CD14-positive monocyte (primary cell): Measurements from ENCODE around the gene MAL. TPM values are rescaled to one million over a fixed set of nuclear protein-coding genes. Genes with fewer than 3 reads are reported as not detected.
A peak's percentile ranks its signal among the peaks of the same experiment; 100 is the strongest.

Source experiments
- DNase-seq, 3 donors: peaks; one replicate each; pipeline ENCODE4 v3.0.0-alpha.2; 2011 to 2022
- H2AFZ ChIP-seq: 2 replicates; pipeline ENCODE4 v1.6.0; 2012; ENCODE audit warnings: mild to moderate bottlenecking, low read depth, low read length, inconsistent platforms; ENCODE audit not compliant: insufficient read depth, poor library complexity, severe bottlenecking
- H3K27ac ChIP-seq, 2 donors: 1 replicate in 1 of 2; 2 replicates in 1 of 2; pipeline ENCODE4 v1.5.1; 2012 to 2013; ENCODE audit warnings: low read length in 2 of 2, control low read depth in 1 of 2, inconsistent platforms in 1 of 2, low read depth in 1 of 2, mild to moderate bottlenecking in 1 of 2
- H3K27me3 ChIP-seq, 2 donors: one replicate each; pipeline versions ENCODE4 v1.6.0 to v1.6.1; 2011 to 2013; ENCODE audit warnings: low read length in 2 of 2; ENCODE audit not compliant: control insufficient read depth in 2 of 2, insufficient read depth in 2 of 2
- H3K36me3 ChIP-seq, 2 donors: replicated peaks in 1 of 2; 1 replicate in 1 of 2; 2 replicates in 1 of 2; pipeline versions ENCODE4 v1.5.1 to v1.6.1; 2012 to 2013; ENCODE audit warnings: low read length in 2 of 2, control low read depth in 1 of 2, inconsistent platforms in 1 of 2, mild to moderate bottlenecking in 1 of 2; ENCODE audit not compliant: insufficient read depth in 2 of 2, control insufficient read depth in 1 of 2
- H3K4me1 ChIP-seq, 2 donors: 1 replicate in 1 of 2; 2 replicates in 1 of 2; pipeline versions ENCODE4 v1.5.1 to v1.6.1; 2012 to 2013; ENCODE audit warnings: low read length in 2 of 2, control low read depth in 1 of 2, inconsistent platforms in 1 of 2, mild to moderate bottlenecking in 1 of 2, moderate library complexity in 1 of 2; ENCODE audit not compliant: insufficient read depth in 2 of 2, control insufficient read depth in 1 of 2
- H3K4me2 ChIP-seq: replicated peaks from 2 replicates; pipeline ENCODE3; 2012; ENCODE audit warnings: low read length, moderate library complexity, mild to moderate bottlenecking; ENCODE audit not compliant: poor library complexity, severe bottlenecking; ENCODE audit errors: extremely low read depth
- H3K4me3 ChIP-seq, 3 experiments: fragments of 200-600 bp in 1 of 3; sonication (generic) in 1 of 3; replicated peaks in 1 of 3; 1 replicate in 2 of 3; 2 replicates in 1 of 3; pipeline ENCODE4 v1.5.1; 2011 to 2013; ENCODE audit warnings: low read length in 3 of 3, mild to moderate bottlenecking in 3 of 3, control low read depth in 2 of 3, low read depth in 2 of 3, inconsistent platforms in 1 of 3, moderate library complexity in 1 of 3
- H3K79me2 ChIP-seq: 2 replicates; pipeline ENCODE4 v1.6.0; 2012; ENCODE audit warnings: mild to moderate bottlenecking, control low read depth, inconsistent platforms, low read length, moderate library complexity; ENCODE audit not compliant: insufficient read depth
- H3K9ac ChIP-seq: 2 replicates; pipeline ENCODE4 v1.6.0; 2017; ENCODE audit warnings: low read length, mild to moderate bottlenecking; ENCODE audit not compliant: insufficient read depth, poor library complexity, severe bottlenecking
- H3K9me3 ChIP-seq, 2 donors: replicated peaks in 1 of 2; 1 replicate in 1 of 2; 2 replicates in 1 of 2; pipeline versions ENCODE4 v1.5.1 to v1.6.1; 2012 to 2013; ENCODE audit warnings: low read length in 2 of 2, control low read depth in 1 of 2; ENCODE audit not compliant: control insufficient read depth in 1 of 2, insufficient read depth in 1 of 2
- H4K20me1 ChIP-seq: 2 replicates; pipeline ENCODE4 v1.6.0; 2012; ENCODE audit warnings: mild to moderate bottlenecking, low read length, control low read depth, moderate library complexity; ENCODE audit not compliant: insufficient read depth
- H3K27ac Mint-ChIP-seq, 7 donors: one replicate each; pipeline ENCODE4 v1.8.0; 2020; ENCODE audit warnings: mild to moderate bottlenecking in 7 of 7, mixed read lengths in 7 of 7, moderate library complexity in 6 of 7, inconsistent platforms in 2 of 7
- H3K27me3 Mint-ChIP-seq, 3 donors: one replicate each; pipeline ENCODE4 v1.8.0; 2021 to 2022; ENCODE audit warnings: low read depth in 3 of 3, mild to moderate bottlenecking in 3 of 3, mixed read lengths in 3 of 3, moderate library complexity in 3 of 3, inconsistent platforms in 1 of 3
- H3K36me3 Mint-ChIP-seq, 2 donors: one replicate each; pipeline ENCODE4 v1.8.0; 2020; ENCODE audit warnings: mixed read lengths in 2 of 2, inconsistent platforms in 1 of 2, mild to moderate bottlenecking in 1 of 2
- H3K4me1 Mint-ChIP-seq: one replicate; pipeline ENCODE4 v1.8.0; 2020; ENCODE audit warnings: mild to moderate bottlenecking, mixed read lengths
- H3K4me3 Mint-ChIP-seq, 2 donors: one replicate each; pipeline ENCODE4 v1.8.0; 2020; ENCODE audit warnings: mild to moderate bottlenecking in 2 of 2, mixed read lengths in 2 of 2, moderate library complexity in 1 of 2
- H3K9me3 Mint-ChIP-seq, 7 donors: one replicate each; pipeline ENCODE4 v1.8.0; 2020 to 2022; ENCODE audit warnings: mixed read lengths in 7 of 7, mild to moderate bottlenecking in 6 of 7, moderate library complexity in 6 of 7, inconsistent platforms in 2 of 7
- CTCF ChIP-seq: fragments of 200-600 bp; IDR thresholded peaks from one replicate; pipeline ENCODE4 v1.8.0; 2022; ENCODE audit warnings: antibody characterized with exemption, mild to moderate bottlenecking
- WGBS: methylation state at CpG from one replicate; pipeline ENCODE4 v1.1.5; 2013; ENCODE audit warnings: missing lambda C conversion rate; ENCODE audit not compliant: insufficient coverage; 5-methylcytosine and 5-hydroxymethylcytosine counted together
- intact Hi-C, 2 donors: fragments of 100-400 bp; cut with micrococcal nuclease; formaldehyde crosslinking; loops; one replicate each; pipeline versions ENCODE4 v1.15.0 to v1.15.1; 2023
- polyA plus RNA-seq, 3 donors: library from polyadenylated mRNA; depleted of rRNA in 1 of 3; unstranded in 2 of 3; stranded (reverse) in 1 of 3; fragments of 300-500 nt in 2 of 3; fragments of >200 nt in 1 of 3; fragmentation: Illumina TruSeq in 2 of 3; gene quantifications; 1 replicate in 2 of 3; 2 replicates in 1 of 3; pipeline ENCODE4 v1.2.3, GENCODE V29; 2012 to 2021

MAL gene
- polyA plus RNA-seq, 3 donors = 0.39 to 0.48 TPM; not detected in 1

- Mint-ChIP-seq H3K27me3 (peaks cover 28 to 36% (median 29%) of the 10 kb centered on the region in 3 donors), H3K27ac (no peak overlapping the region), H3K4me3 (no peak overlapping the region), H3K9me3 (peaks cover 0 to 6% (median 0%) of the 10 kb centered on the region in 7 donors), H3K4me1 (peaks cover 13% of the 10 kb centered on the region), H3K36me3 (no peaks in the 10 kb centered on the region)
- no peak overlapping the region for H3K9ac ChIP-seq
- no peak for TF ChIP-seq CTCF
- no peaks in the 10 kb centered on the region for H3K36me3 ChIP-seq
- H3K4me3 ChIP-seq = no peak overlapping the region
- peaks cover 5 to 7% of the 10 kb centered on the region in 2 donors for H3K4me1 ChIP-seq
- no peaks in the 10 kb centered on the region for H4K20me1 ChIP-seq
- no peak for DNase-seq
- H3K27me3 ChIP-seq = peaks cover 13 to 25% of the 10 kb centered on the region in 2 donors
- peaks cover 0 to 4% of the 10 kb centered on the region in 2 donors for H3K9me3 ChIP-seq
- no peak overlapping the region for H2AFZ ChIP-seq
- H3K4me2 ChIP-seq = no peak overlapping the region
- 86% methylated on average over 1 of the region's 5 CpGs for WGBS
- intact Hi-C loops = no loop called here
- H3K27ac ChIP-seq = no peak overlapping the region
- H3K79me2 ChIP-seq = no peaks in the 10 kb centered on the region
Measured at GRCh38 chr2:95030496-95030895, 5.0 kb downstream of the MAL start.

DNA sequence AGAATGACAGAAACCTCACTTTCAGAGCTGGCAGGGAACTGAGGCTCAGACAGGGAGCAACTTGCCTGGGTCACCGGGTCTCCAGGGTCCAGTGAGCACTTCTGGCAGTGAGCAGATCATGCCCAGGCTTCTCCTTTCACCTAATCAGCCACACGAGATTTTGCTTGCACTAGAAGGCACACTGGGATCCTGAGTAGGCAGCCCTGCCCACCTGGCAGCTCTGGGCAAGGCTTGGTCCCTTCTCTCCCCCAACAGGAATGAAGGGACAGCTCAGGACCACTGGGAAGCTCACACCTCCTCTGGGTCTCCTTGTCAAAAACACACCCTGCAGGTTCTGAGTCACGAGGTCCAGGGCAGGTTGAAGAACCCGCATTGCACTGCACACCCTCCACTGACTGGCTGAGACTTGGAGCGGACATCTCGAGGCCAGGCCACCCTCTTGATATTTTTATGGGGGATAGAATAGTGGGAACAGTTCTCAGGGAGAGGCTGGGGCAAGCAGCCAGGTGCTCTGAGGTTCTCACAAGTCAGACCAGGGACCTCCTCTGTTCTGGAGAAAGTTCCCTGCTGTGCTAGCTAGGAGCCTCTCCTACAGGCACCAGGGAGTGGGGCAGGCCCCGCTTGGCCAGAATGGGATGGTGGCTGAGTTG lies 5.7 kb downstream of the MAL start:
- Mint-ChIP-seq H3K4me1 (peaks cover 8% of the 10 kb centered on the region), H3K4me3 (no peak overlapping the region)
- H3K27me3 ChIP-seq = peaks cover 7 to 18% of the 10 kb centered on the region in 2 donors

More for the DNA sequence above, 5.7 kb downstream of the MAL start:
- H3K9ac ChIP-seq = no peak overlapping the region
- H3K4me3 ChIP-seq = no peak overlapping the region
- TF ChIP-seq CTCF = no peak
- Mint-ChIP-seq H3K27ac (peak overlapping the region in 1 of 7 donors; percentile 76), H3K36me3 (no peaks in the 10 kb centered on the region), H3K9me3 (peaks cover 0 to 6% (median 0%) of the 10 kb centered on the region in 7 donors), H3K27me3 (peaks cover 22 to 29% (median 24%) of the 10 kb centered on the region in 3 donors)
- intact Hi-C loops = no loop called here
- H3K27ac ChIP-seq = no peak overlapping the region
- H3K4me1 ChIP-seq = peaks cover 0 to 3% of the 10 kb centered on the region in 2 donors
- peaks cover 0 to 4% of the 10 kb centered on the region in 2 donors for H3K9me3 ChIP-seq
- no peak for DNase-seq
- WGBS = 89% methylated on average over 7 of the region's 7 CpGs
- no peaks in the 10 kb centered on the region for H3K36me3 ChIP-seq
- no peak overlapping the region for H3K4me2 ChIP-seq
- H3K79me2 ChIP-seq = no peaks in the 10 kb centered on the region
- no peak overlapping the region for H2AFZ ChIP-seq
- H4K20me1 ChIP-seq = no peaks in the 10 kb centered on the region
